HG02623 (cell line): ENCODE results near the gene ZMIZ1.
A peak's percentile ranks its signal among the peaks of the same experiment; 100 is the strongest.

Source experiments
- ATAC-seq: cut with Tn5 transposase; IDR thresholded peaks from one replicate; pipeline ENCODE4 v1.9.1; 2021; ENCODE audit warnings: moderate library complexity; ENCODE audit not compliant: unreplicated experiment

ZMIZ1 gene

GRCh38 chr10:79115302-79115701 is 46.5 kb downstream of the ZMIZ1 start:
- no peak for ATAC-seq

GRCh38 chr10:79116368-79116767 is 47.6 kb downstream of the ZMIZ1 start:
- peak; percentile 26 for ATAC-seq

- ATAC-seq: peak; percentile 80
These were observed 48.3 kb downstream of the ZMIZ1 start for GRCh38 chr10:79116801-79117723.

GRCh38 chr10:79118286-79119202 is 49.8 kb downstream of the ZMIZ1 start:
- no peak for ATAC-seq

GRCh38 chr10:79119306-79119705 is 50.5 kb downstream of the ZMIZ1 start:
- ATAC-seq: no peak

GRCh38 chr10:79123547-79123963 is 54.8 kb downstream of the ZMIZ1 start:
- ATAC-seq: no peak

GRCh38 chr10:79124066-79124465 is 55.3 kb downstream of the ZMIZ1 start:
- no peak for ATAC-seq

- no peak for ATAC-seq
These were observed 56.3 kb downstream of the ZMIZ1 start for GRCh38 chr10:79125092-79125491.

- ATAC-seq: no peak
These were observed 57.8 kb downstream of the ZMIZ1 start for GRCh38 chr10:79126351-79127080.

- no peak for ATAC-seq
These were observed 58.6 kb downstream of the ZMIZ1 start for GRCh38 chr10:79127151-79127961.

GRCh38 chr10:79128241-79128922 is 59.6 kb downstream of the ZMIZ1 start:
- ATAC-seq: no peak

- ATAC-seq: no peak
These were observed 60.1 kb downstream of the ZMIZ1 start for GRCh38 chr10:79128923-79129305.

GRCh38 chr10:79129361-79129997 is 60.7 kb downstream of the ZMIZ1 start:
- ATAC-seq: no peak

- ATAC-seq: no peak
These were observed 61.5 kb downstream of the ZMIZ1 start for GRCh38 chr10:79130255-79130654.

- no peak for ATAC-seq
These were observed 62.1 kb downstream of the ZMIZ1 start for GRCh38 chr10:79130846-79131245.

GRCh38 chr10:79131836-79132631 is 63.3 kb downstream of the ZMIZ1 start:
- no peak for ATAC-seq

- no peak for ATAC-seq
These were observed 64.1 kb downstream of the ZMIZ1 start for GRCh38 chr10:79132681-79133381.

GRCh38 chr10:79133416-79133815 is 64.7 kb downstream of the ZMIZ1 start:
- no peak for ATAC-seq
